HuH-7.5 (cell line): Measurements from ENCODE around the gene SLC49A4.
"Not testable (repeated sequence)": the region's sequence is repeated elsewhere in the genome, so short reads cannot be mapped to it uniquely, and the experiment has no call there.

Source experiments
- DNase-seq: peaks from one replicate; pipeline ENCODE4 v3.0.0; 2011; ENCODE audit warnings: low spot score

SLC49A4 gene, protein sequence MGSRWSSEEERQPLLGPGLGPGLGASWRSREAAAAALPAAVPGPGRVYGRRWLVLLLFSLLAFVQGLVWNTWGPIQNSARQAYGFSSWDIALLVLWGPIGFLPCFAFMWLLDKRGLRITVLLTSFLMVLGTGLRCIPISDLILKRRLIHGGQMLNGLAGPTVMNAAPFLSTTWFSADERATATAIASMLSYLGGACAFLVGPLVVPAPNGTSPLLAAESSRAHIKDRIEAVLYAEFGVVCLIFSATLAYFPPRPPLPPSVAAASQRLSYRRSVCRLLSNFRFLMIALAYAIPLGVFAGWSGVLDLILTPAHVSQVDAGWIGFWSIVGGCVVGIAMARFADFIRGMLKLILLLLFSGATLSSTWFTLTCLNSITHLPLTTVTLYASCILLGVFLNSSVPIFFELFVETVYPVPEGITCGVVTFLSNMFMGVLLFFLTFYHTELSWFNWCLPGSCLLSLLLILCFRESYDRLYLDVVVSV

DNA sequence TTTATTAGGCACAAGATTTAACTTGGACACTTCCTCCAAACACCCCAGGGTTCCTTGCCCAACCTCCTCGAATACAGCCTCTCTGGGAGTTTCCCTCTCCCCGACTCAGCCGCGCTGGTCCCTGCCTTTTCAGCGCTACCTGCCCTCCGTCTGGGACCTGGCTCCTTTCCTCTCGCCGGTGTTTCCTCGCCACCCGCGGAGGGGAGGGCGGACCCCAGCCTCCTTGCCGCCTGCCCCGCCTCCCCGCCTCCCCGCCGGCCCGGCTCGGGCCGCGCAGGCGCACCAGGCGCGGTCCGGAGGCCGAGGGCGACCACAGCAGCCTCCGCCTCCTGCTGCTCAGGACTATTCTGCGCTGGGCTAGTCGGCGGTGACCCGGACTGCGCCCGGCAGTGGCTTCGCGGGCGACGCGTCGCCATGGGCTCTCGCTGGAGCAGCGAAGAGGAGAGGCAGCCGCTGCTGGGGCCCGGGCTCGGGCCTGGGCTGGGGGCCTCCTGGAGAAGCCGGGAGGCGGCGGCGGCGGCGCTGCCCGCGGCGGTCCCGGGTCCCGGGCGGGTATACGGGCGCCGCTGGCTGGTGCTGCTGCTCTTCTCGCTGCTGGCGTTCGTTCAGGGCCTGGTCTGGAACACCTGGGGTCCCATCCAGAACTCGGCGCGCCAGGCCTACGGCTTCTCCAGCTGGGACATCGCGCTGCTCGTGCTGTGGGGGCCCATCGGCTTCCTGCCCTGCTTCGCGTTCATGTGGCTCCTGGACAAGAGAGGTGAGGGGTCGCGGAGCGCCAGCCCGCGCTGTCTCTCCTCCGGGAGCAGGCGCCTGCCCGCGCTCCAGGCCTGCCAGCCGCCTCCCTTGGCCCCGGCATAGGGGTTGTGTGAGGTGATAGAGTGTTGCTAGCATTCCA is at the start of gene SLC49A4:
Gene SLC49A4 (plus strand): TSS at position 291 of the 895 bp plus-strand sequence. CDS start 124 bp downstream, at position 415.
- peak; percentile 90 for DNase-seq

DNA sequence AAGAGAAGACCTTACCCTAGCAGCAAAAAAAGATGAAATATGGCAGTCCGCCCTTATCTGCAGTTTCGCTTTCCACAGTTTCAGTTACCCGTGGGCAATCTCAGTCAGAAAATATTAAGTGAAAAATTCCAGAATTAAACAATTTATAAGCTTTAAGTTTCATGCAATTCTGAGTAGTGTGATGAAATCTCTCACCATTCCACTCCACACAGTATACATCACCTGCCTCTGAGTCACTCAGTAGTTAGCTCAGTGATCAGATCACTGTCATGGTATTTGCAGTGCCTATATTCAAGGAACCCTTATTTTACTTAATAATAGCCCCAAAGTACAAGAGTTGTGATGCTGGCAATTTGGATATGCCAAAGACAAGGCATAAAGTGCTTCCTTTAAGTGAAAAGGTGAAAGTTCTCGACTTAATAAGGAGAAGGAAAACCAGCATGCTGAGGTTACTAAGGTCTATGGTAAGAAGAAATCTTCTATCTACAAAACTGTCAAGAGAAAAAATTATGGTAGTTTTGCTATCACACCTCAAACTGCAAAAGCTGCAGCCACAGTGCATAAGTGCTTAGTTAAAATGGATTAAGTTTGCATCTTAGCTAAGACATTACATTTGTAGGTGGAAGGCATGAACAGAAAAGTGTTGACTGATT is 49.4 kb upstream of the SLC49A4 start:
- no peak for DNase-seq

DNA sequence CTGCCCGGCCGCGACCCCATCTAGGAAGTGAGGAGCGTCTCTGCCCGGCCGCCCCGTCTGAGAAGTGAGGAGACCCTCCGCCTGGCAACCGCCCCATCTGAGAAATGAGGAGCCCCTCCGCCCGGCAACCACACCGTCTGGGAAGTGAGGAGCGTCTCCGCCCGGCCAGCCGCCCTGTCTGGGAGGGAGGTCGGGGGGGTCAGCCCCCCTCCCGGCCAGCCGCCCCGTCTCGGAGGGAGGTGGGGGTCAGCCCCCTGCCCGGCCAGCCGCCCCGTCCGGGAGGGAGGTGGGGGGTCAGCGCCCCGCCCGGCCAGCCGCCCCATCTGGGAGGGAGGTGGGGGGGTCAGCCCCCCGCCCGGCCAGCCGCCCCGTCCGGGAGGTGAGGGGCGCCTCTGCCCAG is 47.6 kb upstream of the SLC49A4 start:
- not testable (repeated sequence) for DNase-seq

DNA sequence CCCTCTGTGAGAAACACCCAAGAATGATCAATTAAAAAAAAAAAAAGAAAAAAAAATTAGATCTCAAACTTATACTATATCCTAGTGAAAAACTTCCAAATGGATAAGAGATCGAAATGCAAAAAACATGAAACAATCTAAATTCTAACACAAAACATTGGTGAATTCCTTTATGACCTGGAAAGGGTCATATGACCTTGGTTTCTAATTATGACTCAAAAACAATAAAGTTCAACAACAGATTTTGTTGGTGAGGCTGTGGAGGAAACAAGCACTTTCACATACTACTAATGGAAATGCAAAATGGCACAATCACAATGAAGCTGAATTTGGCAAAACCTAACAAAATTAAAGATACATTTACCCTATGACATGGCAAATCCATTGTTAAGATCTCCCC is 46.5 kb upstream of the SLC49A4 start:
- no peak for DNase-seq

DNA sequence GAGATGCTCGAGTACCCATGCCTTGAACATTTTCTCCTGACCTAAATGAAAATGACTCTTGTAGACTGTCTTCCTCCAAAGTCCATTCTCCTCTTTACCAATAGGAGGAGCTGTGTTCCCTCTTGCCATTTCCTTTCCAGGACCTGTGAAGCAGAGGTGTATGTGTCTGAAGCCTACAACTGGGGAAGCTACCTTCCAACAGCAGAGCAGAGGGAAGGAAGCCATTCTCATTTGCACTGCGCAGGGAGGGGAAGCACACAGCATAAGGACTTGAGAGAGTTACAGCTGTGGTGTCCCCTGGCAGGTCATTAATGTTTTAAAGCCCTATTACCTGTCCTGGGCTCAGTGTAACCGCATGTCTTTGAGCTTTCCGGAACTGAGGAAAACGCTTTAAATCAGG is 39.9 kb upstream of the SLC49A4 start:
- DNase-seq, result peak; percentile 52

DNA sequence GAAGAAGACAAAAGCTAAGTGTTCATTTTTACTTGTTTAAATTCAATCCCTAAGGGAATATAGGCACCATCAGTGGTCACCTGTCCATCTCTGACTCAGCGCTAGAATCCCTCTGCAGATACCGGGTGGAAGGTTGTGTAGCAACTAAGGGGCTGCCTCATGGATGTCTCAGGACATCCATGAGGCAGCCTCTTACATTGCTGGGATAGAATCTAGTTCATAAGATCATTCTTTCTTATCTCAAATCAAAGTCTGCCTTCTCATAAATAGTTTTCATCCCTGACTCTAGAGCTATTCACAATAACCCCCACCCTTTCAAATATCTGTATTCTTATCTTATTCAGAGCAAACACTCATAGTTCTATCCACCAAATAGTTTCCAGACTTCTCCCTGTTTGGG is 39.4 kb upstream of the SLC49A4 start:
- DNase-seq, result no peak

DNA sequence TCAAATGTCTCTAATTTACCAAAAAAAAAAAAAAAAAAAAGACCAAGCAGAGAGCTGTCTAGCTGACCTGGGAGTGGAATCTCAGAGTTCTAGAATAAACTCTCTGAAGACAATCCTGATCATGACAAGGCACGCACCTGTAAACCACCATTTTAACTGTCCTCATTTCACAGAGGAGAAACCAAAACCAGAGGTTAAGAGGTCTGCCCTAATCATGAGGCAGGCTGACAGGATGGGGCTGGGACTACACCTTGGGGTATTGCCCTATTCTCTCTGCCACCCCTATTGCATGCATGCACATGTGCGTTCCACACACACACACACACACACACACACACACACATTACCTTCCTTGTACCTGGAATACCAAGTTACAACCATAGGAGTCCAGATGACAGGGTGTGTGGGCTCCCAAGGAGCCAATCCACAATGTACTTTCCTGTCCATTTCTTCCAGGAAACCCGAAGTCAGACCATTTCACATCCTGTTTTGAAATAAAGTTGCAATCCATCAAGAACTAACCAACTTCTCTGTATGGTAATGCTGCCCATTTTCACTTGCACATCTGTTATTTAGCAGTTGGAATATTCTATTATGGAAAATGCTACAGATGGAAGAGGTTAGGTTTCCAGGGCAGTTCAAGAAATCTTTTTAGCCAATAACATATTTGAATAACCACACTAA is 35.9 kb upstream of the SLC49A4 start:
- DNase-seq, result no peak

DNA sequence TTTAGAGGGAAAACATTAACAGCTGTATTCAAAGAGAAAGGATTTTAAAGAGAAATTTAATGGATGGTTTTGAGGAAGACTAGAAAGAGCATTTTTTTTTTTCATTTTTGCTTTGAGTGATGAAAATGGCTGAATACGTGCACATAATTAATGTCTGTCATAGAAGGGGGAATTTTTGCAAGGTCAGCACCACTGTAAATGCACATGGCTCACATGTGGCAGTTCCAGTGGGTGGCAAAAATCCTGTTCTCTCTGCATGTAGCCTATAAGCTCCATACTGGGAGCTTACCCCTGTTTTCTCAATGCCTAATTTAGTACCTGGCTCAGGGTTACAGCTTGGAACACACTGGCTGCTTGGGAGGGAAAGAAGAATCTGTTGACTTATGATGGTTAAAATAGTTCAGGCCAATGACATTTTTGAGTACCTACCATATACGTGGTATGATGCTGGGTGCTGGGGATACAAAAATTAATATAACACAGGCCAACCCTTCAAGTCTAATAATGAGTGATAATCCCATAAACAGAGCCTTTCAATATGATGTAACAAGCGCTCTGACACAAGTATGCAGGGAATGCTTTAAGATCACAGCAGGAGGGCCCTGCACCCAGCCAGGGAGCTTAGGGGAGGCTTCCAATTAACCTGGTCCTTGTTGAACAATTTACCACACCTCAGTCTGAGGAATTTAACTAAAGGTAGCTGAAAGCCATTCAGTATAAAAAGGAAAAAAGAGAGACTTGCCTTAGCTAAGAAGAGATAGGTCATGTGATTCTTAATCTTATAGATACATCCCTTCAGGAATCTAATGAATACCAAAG is 34.2 kb upstream of the SLC49A4 start:
- DNase-seq, result no peak

DNA sequence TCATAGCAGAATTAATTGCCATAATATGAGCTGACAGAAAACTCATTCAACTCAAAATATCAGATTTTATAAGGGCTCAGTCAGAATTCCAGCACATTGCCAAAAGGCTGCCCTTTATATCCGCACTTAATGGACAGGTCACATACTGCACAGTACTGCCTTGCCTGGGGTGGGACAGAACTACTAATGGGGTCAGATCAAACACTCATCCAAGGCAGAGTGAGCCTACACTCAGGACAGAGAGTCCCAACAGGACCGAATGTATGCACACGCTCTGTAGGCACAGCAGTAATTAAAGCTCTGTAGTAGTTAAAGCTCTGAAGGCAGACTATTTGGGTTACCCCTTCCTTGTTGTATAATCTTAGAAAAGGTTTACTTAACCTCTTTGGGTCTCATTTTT is 28.4 kb upstream of the SLC49A4 start:
- DNase-seq, result no peak

DNA sequence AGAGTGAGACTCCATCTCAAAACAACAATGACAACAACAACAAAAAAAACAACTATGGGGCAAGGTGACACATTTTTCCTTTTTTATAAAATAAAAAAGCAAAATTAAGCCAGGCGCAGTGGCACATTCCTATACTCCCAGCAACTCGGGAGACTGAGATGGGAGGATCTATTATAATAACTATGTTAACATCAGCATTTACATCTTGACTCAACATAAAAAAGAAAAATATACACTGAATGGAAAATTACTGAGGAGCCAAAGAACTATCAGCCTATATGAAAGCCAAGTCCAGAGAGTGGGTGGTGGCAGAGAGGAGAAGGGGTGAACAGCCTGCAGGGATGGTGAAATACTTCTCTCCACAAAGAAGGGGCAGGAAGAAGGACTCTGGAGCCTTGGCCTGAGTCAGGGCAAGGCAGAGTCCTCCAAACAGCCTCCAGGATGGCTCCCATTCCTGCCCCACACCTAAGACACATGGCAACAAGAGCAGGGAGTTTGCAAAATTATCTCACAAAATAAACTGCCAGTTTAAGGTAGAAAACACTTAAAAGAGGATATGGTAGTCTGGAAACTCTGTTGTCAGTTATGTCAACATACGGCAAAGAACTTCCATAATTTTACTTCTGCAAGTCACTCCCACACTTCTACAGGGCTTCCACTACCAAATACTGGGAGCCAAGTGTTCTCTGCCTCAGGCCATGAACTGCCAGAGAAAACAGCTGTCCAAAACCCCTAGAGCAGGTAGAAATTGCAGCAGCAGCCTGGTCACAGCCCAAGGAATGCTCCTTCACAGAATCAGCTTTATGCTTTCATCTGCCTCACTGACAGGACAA is 27.1 kb upstream of the SLC49A4 start:
- DNase-seq, result no peak

DNA sequence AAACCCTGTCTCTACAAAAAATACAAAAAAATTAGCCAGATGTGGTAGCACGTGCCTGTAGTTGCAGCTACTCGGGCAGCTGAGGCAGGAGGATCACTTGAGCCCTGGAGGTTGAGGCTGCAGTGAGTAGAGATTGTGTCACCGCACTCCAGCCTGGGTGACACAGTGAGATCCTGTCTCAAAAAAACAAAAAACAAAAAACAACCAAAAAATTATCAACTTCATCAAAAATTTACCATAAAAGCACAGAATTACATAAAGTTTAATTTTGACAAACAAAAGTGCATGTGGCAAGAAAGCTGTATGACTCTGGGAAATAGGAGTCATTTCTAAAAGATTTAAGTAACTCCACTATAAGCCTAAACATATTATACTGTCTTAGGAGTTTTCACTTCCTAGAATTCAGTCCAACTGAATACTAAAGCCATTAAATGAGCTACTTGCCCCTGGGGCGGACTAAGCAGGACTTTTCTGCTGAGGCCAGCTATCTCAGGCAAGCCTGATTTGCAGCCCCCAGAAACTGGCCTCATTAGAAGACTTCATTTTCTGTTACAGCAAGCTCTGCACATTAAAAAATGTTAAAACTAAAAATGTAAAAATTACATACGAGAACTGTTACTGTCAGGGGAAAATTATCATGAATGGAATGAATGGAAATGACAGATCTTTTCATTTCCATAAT is 24.2 kb upstream of the SLC49A4 start:
- DNase-seq, result no peak

DNA sequence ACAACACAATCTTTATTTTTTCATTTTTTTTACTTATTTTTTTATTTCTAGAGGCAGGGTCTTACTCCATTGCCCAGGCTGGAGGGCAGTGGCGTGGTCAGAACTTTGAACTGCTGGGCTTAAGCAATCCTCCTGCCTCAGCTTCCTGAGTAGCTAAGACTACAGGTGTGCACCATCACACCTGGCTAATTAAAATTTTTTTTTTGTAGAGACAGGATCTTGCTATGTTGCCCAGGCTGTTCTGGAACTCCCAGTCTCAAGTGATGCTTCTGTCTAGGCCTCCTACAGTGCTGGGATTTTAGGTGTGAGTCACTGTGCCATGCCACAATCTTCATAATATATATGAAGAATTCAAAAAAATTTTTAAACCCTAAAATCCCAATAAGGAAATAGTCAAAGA is 22.0 kb upstream of the SLC49A4 start:
- no peak for DNase-seq

DNA sequence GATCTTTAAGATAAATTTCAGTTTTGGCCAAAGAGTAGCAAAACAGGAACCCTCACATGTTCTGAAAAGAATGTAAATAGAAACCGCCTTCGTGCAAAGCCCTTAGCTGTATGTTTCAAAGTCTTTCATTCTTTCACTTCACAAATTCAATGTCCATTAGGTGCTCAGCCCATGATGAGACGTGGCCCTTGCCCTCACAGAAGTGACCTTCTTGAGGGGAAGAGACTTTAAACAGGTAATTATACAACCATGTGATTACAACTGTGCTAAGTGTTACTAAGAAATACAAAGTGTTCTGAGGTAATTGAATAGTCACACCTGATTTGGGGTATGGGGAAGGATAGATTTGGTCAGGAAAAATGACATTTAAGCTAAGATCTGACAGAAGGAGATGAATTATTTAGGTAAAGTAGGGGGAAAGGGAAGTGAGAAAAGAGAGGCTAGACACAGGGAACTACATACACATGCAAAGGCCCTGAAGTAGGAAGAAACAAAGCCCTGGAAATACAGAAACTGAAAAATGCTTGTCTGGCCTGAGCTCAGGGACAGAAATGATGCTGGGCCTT is 20.8 kb upstream of the SLC49A4 start:
- DNase-seq, result no peak

DNA sequence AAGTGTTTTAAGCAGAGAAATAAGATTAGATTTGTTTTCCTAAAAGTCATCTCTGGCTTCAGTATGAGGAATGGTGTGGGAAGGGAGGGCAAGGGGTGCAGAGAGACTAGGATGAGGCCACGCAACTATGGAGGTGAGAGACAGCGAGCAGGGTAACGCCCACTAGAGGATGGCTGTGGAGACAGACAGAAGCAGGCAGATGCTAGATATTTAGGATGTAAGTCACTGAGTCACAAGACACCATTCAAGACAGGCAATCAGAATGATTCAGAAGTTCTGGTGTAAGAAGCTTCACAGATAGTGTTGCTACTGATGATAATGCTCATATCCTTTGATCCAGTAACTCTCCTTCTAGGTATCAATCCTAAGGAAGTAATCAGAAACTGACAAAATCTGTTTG is 20.3 kb upstream of the SLC49A4 start:
- DNase-seq, result no peak

DNA sequence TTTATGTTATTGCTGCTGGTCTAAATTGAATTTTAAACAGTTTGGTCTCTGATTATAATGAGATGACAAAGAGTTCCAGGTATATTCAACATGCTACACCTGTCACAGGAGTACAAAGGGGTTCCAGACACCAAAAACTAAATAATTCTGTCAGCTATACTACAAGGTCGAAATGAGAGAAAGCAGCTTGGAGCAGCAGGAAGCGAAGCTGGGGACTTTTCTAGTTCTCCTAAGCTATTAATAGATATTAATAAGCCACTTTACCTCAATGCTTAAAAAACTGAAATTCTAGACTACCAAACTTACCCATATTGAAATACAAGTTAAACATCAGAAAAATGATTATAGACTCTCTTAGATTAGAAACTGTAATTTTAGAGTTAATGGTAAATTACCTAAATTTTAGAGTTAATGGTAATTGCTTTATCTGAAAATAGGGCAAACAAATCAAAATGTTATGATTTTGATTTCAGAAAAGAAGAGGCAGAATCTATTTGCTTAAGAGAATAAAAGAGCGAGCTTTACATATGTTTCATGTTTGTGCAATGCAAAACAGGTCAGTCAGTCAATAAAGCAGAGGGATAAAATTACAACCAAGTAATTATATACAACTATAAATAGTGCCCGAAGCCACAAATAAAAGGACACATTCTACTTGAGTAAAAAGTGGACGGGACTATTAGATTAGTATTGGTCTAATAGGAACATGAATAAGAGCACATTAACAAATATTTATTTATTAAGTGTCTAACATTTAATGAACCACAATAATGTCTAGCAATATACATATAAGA is 18.0 kb upstream of the SLC49A4 start:
- no peak for DNase-seq

DNA sequence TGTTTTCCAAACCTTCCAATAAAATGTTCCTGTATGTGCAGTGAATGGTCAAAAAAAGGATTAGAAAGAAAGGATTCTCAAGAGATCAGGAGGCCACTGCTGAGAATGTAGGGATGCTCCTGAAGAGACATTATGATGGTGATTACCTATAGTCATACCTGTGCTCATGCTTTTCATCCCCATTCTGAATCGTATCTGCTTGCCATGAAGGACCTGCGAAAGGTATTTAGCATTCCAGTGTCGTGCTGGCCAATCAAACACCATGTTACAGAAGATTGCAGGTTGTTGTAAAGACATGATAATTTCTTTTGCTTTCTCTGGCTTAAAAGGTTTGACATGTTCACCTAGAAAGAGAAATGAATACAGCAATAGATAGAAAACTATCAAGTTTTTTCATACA is 17.3 kb upstream of the SLC49A4 start:
- no peak for DNase-seq

DNA sequence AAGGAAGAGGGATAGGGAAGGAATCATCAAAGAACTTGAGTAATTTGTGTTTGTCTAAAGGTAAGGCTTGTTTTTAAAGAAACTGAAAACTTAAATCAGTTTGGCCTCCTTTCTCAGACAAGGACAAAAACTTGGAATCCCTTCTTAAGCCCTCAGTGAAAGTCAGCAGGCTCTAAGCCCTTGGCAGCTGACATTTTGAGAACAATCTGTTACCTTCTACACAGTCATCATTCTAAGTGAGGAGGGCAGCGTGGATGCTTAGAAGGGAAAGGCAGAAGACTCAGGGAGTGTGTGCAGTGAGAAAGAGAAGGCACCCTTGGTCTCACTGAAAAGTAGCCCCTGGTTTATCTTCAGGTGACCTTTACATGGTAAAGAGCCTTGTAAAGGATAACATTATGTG is 12.1 kb upstream of the SLC49A4 start:
- DNase-seq, result no peak

DNA sequence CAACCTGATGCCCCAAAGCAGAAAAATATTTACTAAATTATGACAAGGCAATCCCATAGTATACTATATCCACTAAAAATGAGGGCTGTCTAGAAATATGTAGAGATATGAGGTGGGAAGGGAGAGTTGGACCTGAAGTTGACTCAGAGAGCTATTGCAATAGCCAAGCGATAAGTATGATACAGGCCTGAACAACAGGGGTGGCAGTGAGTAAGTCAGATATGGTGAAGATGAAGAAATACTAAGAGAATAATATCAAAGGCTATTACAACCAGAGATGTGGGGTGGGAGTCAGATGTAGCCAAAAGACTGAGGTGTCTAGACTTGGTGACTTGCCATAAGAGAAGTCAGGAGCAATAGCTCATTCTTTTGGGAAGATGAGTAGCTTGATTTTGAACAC is 10.4 kb upstream of the SLC49A4 start:
- DNase-seq, result no peak
